Stimulated activated naive CD8-positive, alpha-beta T cell treated with anti-CD3 and anti-CD28 coated beads, Interleukin-15, amount 100 ng/mL, for 72 hours (primary cell): ENCODE results near the gene PARD6G.
A peak's percentile ranks its signal among the peaks of the same experiment; 100 is the strongest.
"Not testable (repeated sequence)": the region's sequence is repeated elsewhere in the genome, so short reads cannot be mapped to it uniquely, and the experiment has no call there.

ENCODE experiments used
- ATAC-seq: fragments of 150-1000 bp; cut with Tn5 transposase; 2 replicates; pipeline ENCODE4 v1.10.0; 2021; ENCODE audit warnings: mild to moderate bottlenecking, moderate library complexity
- DNase-seq, 2 donors: peaks; one replicate each; pipeline ENCODE4 v3.0.0; 2021 to 2022
- H3K27ac Mint-ChIP-seq, 2 donors: one replicate each; pipeline ENCODE4 v1.8.0; 2022; ENCODE audit warnings: mild to moderate bottlenecking in 2 of 2, mixed read lengths in 2 of 2, moderate library complexity in 2 of 2
- H3K27me3 Mint-ChIP-seq: one replicate; pipeline ENCODE4 v1.8.0; 2022; ENCODE audit warnings: mixed read lengths
- H3K4me1 Mint-ChIP-seq: one replicate; pipeline ENCODE4 v1.8.0; 2022; ENCODE audit warnings: mild to moderate bottlenecking, mixed read lengths
- H3K4me3 Mint-ChIP-seq, 2 donors: one replicate each; pipeline ENCODE4 v1.8.0; 2022; ENCODE audit warnings: mild to moderate bottlenecking in 2 of 2, mixed read lengths in 2 of 2, moderate library complexity in 1 of 2
- H3K9me3 Mint-ChIP-seq, 2 donors: one replicate each; pipeline ENCODE4 v1.8.0; 2022; ENCODE audit warnings: mixed read lengths in 2 of 2

Gene PARD6G

DNA sequence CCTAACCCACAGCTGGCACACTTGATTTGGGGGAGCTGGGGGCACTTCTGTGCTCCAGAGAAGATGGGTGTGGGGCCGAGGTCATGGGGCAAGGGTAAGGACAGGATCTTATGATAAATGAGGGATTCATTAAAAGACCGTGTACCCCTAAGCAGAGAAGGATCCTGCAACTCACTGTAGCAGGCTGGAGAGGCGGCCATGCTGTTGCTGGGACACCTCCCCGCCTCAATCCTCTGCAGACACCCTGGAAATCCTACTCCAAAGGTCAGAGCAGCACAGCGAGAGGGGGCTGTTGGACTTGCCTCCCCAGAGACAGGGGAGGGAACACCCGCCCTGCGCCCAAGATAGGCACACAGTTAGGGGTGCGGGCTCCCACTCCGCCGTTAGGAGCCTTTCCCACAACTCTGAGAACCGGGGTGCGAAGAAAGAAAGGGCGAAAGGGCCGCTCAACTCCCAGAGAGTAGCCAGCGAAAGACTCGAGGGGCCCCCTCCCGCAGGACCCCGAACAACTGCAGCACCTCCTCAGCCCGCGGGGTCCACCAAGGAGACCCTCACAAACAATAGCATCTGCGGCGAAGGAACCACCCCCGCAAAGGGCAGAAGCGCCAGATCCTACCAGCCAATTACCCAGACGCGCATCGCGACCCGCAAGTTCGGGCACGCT, 1.4 kb downstream of the PARD6G start:
- Mint-ChIP-seq H3K27ac (no peak overlapping the region), H3K4me1 (peaks cover 5% of the 10 kb centered on the region), H3K27me3 (peaks cover 64% of the 10 kb centered on the region), H3K4me3 (peak overlapping the region; percentile 51 to 65), H3K9me3 (no peaks in the 10 kb centered on the region)
- no peak for ATAC-seq
- no peak for DNase-seq

DNA sequence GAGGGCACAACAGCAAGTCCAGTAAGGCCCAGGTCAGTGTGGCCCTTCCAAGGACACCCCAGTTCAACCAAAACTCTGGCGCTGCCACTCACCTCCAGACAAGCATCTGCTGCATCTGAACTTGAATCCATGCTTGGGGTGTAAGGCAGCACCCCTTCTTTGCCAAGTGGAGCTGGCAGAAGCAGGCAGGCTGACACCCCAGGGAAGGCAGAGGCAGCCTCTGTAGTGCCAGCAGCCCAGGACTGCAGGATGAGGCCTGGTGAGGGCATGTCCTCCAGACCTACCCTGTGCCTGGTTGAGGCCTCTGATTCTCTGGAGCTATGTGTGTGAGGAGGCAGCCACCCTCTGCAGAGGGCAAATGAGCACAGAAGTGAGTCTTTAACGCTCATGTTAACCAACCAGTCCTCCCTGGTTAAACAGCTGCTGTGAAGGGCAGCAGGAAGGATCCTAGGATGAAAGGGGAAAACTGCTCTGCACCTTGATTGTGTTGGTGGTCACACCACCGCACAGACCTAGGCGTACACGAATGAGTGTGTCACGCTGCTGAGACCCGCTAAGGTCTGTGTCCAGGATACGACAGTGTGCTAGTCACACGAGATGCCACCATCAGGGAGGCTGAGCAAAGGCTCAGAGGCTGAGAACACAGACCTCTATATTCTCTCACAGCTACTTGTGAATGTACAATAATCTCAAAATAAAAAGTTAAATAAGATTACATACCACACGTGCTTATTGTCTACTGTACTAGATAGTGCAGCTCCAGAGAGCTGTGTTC, 2.2 kb downstream of the PARD6G start:
- Mint-ChIP-seq H3K27ac (no peak overlapping the region), H3K4me1 (peaks cover 5% of the 10 kb centered on the region), H3K9me3 (no peaks in the 10 kb centered on the region), H3K4me3 (peak overlapping the region; percentile 51 to 65), H3K27me3 (peaks cover 71% of the 10 kb centered on the region)
- ATAC-seq (peak; percentile 18), DNase-seq (no peak)

DNA sequence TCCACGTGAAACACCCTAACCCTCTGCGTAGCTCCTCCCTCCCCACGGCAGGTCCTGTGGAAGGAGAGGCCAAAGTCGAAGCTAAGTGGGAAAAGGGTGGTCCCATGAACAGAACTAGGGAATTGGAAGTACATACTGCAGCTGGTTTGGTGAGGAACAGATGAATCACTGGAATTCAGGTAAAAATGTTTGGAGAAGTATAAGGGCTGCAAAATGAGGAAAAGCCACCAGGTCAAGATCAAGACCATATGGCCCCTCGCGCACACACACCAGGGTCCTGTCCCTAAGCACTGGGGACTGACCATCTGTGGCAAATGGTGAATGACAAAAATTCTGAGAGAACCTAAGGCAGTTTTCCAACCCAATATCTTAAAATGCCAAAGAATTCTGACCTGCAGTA, 3.1 kb downstream of the PARD6G start:
- ATAC-seq: no peak
- Mint-ChIP-seq H3K4me1 (peaks cover 5% of the 10 kb centered on the region), H3K27me3 (peaks cover 74% of the 10 kb centered on the region), H3K4me3 (no peak overlapping the region), H3K9me3 (no peaks in the 10 kb centered on the region), H3K27ac (no peak overlapping the region)
- DNase-seq: no peak

DNA sequence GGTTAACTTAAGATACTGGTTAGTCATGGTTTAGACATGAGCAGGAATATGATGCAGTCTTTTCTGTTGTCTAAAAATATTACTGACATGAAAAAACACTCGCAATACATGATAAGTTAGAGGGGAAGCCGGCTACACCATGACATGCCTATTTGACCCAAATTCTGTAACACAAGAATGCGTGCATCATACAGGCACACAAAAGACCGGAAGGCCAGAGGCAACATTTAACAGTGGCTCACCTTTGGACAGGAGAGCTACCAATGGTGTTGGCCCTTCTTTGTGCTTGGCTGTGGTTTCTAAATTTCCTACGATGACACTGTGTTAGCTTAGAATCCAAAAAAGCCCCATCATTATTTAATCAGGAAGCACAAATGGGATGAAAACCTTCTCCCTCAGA, 4.1 kb downstream of the PARD6G start:
- ATAC-seq (no peak), DNase-seq (no peak)
- no peak overlapping the region for H3K4me3 Mint-ChIP-seq
- peaks cover 73% of the 10 kb centered on the region for H3K27me3 Mint-ChIP-seq
- peaks cover 5% of the 10 kb centered on the region for H3K4me1 Mint-ChIP-seq
- H3K27ac Mint-ChIP-seq: no peak overlapping the region
- H3K9me3 Mint-ChIP-seq: no peaks in the 10 kb centered on the region

DNA sequence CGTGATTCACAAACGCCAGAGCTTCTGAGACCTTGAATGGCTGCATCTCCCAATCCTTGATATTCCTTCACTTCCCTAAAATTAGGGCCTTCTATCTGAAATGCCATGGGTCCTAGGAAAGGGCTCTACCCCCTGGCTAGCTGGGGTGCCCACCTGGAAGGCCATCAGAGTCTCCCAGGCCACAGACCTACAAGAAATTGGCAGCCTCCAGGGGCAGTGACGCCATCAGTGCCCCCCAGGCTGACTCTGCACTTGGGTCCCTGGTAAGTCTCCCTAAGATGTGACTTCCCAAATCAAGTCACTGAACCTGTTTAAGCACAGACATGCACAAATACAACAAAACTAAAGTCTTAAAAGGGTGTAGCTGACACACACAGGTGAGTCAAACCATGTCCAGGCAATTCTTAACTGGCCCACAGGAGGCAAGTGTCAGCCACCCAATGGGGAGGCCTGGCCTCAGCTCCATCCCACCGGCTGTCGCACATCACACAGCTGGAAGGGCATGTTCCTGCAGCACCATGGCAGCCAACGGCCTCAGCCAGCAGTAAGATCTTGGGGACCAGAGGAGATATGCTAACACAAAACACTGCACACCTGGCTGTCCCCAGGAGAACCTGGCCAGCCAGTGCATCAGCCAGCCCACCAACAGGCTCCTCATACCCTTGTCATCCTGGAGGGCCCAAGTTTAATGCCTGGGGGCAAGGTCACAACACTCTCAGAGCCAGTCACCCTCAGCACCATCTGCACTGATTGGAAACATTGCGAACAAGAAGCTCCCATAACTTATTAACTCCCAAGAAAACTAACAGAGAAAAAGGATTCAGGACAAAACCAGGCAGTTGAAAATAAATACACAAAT, 5.2 kb downstream of the PARD6G start:
- Mint-ChIP-seq H3K4me3 (no peak overlapping the region), H3K9me3 (no peaks in the 10 kb centered on the region), H3K27ac (no peak overlapping the region), H3K4me1 (peaks cover 5% of the 10 kb centered on the region), H3K27me3 (peaks cover 75% of the 10 kb centered on the region)
- no peak for DNase-seq
- no peak for ATAC-seq

DNA sequence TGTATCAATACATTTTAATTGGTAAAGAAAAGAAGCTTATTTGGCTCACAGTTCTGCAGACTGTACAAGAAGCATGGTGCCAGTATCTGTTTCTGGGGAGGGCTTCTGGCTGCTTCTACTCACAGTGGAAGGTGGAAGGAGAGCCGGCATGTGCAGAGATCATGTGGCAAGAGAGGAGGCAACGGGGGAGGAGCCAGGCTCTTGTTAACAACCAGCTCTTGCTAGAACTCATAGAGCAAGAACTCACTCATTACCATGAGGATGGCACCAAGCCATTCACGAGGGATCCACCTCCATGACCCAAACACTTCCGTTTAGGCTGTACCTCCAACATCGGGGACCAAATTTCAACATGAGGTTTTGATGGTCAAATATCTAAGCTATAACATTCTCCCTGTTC, 7.5 kb downstream of the PARD6G start:
- Mint-ChIP-seq H3K9me3 (no peaks in the 10 kb centered on the region), H3K4me3 (no peak overlapping the region), H3K27ac (no peak overlapping the region), H3K4me1 (no peaks in the 10 kb centered on the region), H3K27me3 (peaks cover 78% of the 10 kb centered on the region)
- DNase-seq: no peak
- ATAC-seq: no peak

DNA sequence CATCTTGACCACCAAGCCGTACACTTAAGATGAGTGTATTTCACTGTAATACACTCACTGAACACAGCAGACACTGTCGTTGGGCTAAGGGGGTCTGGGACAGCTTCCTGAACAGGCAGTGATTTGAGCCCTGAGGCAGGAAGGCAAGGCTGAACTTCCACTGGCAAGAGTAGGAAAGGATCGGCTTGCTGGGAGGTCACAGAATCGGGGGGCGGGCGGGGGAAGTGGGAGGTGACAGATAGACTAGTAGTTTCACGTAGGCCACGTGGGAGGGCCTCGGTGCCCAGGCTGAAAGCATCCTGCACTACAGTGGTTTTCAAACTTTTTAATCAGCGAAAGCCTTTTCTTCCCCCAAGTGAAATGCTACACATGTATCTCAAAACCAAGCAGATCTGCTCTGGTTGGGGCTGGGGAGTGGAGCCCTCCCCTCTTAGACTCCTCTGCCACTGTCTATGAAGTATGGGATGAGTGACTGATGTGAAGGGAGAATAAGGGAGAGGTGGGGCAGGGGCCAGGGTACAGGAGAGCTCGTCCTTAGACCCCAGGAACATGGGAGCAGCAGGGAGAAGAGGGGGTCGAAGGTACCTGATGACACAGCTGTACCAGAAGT, 8.6 kb downstream of the PARD6G start:
- H3K27ac Mint-ChIP-seq: no peak overlapping the region
- H3K4me1 Mint-ChIP-seq: no peaks in the 10 kb centered on the region
- H3K27me3 Mint-ChIP-seq: peaks cover 79% of the 10 kb centered on the region
- H3K4me3 Mint-ChIP-seq: no peak overlapping the region
- DNase-seq (no peak), ATAC-seq (no peak)
- no peaks in the 10 kb centered on the region for H3K9me3 Mint-ChIP-seq

DNA sequence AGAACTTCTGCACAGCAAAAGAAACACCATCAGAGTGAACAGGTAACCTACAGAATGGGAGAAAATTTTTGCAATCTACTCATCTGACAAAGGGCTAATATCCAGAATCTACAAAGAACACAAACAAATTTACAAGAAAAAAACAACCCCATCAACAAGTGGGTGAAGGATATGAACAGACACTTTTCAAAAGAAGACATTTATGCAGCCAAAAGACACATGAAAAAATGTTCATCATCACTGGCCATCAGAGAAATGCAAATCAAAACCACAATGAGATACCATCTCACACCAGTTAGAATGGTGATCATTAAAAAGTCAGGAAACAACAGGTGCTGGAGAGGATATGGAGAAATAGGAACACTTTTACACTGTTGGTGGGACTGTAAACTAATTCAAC, 9.8 kb downstream of the PARD6G start:
- H3K27me3 Mint-ChIP-seq: peaks cover 75% of the 10 kb centered on the region
- not testable (repeated sequence) for DNase-seq, H3K27ac Mint-ChIP-seq, H3K4me1 Mint-ChIP-seq, ATAC-seq, H3K9me3 Mint-ChIP-seq, H3K4me3 Mint-ChIP-seq

DNA sequence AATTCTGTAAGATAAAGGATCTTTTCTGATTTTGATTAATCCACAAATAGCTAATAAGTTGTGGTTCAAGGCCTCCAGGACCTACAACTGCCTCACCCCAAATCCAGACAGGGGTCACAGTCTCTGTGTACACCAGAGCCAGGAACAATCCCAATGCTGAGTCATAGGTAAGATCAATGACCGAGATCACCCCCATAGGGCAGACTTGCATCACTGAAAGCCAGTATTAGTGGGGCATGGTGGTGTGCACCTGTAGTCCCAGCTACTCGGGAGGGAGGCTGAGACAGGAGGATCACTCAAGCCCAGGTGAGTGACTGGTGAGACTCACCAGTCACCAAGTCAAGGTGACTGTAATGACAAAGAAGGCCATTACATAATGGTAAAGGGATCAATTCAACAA, 12.9 kb downstream of the PARD6G start:
- H3K4me1 Mint-ChIP-seq: no peaks in the 10 kb centered on the region
- H3K27me3 Mint-ChIP-seq: peaks cover 45% of the 10 kb centered on the region
- no peaks in the 10 kb centered on the region for H3K9me3 Mint-ChIP-seq
- DNase-seq (no peak), ATAC-seq (no peak)
- H3K4me3 Mint-ChIP-seq: no peak overlapping the region
- H3K27ac Mint-ChIP-seq: no peak overlapping the region

DNA sequence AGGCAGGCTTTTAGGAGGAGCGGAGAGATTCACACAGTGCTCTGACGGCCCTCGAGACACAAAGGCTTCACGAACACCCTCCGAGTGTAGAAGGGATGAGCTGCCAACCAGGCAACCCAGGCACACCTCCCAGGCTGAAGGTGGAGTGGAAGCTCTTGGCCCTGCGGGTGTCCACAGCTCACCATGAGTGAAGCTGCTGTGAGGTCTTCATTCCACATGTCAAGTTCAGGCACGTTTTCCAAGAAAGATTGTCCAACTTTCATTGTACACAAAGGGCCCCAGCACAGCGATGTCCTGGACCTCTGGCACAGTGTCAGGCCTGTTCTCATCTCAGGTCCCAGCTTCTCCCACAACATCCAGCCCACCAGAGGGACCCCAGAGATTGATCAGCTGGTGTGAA, 13.4 kb downstream of the PARD6G start:
- Mint-ChIP-seq H3K4me3 (no peak overlapping the region), H3K4me1 (no peaks in the 10 kb centered on the region), H3K9me3 (no peaks in the 10 kb centered on the region), H3K27me3 (peaks cover 43% of the 10 kb centered on the region), H3K27ac (no peak overlapping the region)
- no peak for ATAC-seq
- no peak for DNase-seq

DNA sequence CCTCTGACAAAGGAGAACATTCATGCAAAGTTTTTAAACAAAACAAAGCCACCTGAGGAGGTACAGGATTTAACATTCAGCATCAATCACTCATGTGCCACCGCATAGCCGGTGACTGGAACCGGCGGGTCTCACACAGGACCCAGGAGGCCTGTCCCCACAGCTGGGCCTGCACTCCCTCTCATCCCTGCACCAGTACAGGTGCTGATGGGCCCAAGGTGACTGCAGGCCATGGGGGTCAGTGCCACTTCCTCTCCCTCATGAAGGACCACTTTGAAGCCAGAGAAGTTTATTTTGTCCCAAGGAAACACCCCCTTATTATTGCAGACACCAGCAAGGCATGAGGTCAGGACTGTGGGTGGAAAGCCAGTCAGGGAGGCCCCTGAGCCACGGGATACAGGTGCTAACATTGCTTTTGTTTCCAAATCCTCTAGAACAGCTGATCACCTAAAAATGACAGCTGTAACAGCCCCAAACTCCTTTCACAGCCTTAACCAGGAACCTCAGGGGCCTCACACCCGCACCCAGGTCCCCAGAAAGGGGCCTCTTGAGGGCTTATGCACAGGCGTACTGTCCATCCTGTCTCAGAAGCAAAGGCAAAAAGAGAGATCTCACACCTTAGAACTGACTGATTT, 14.0 kb downstream of the PARD6G start:
- ATAC-seq (no peak), DNase-seq (no peak)
- Mint-ChIP-seq H3K27me3 (peaks cover 43% of the 10 kb centered on the region), H3K4me1 (no peaks in the 10 kb centered on the region), H3K27ac (no peak overlapping the region), H3K9me3 (no peaks in the 10 kb centered on the region), H3K4me3 (no peak overlapping the region)

DNA sequence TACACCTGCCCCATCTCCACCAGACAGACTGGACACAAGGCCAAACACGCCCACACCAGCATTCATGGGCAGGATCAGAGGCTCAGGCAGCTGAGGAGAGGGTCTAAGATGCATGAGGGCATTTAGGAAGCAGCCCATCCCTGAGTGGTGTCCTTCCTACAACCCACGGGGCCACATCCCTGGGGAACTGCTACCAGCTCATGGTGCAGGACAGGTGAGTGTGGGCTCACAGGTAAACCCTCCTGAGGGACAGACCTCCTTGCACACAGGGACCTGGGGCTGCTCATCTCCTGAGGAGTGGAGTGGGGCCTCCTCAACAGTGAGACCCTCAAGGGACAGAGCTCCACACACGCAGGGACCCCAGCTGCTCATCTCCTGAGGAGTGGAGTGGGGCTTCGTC, 14.6 kb downstream of the PARD6G start:
- no peaks in the 10 kb centered on the region for H3K9me3 Mint-ChIP-seq
- H3K27me3 Mint-ChIP-seq: peaks cover 43% of the 10 kb centered on the region
- no peak for DNase-seq
- no peaks in the 10 kb centered on the region for H3K4me1 Mint-ChIP-seq
- no peak overlapping the region for H3K4me3 Mint-ChIP-seq
- ATAC-seq: no peak
- no peak overlapping the region for H3K27ac Mint-ChIP-seq

DNA sequence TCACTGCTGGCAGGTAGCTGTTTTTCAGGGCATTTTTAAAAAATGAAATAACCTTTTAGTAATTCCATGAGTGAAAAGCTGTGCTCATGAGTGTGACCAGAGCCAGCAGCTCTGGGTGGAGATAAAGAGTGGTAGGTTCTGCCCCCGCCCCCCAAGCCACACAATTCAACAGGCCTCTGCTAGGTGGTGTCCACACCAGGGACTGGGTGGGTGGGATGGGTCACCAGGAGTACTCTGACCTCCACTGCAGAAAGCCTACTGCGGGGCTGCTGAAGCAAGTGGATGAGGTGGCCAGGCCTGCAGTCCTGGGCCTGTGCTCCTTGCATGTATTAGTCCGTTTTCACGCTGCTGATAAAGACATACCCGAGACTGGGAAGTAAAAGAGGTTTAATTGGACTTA, 15.3 kb downstream of the PARD6G start:
- ATAC-seq (no peak), DNase-seq (no peak)
- peaks cover 39% of the 10 kb centered on the region for H3K27me3 Mint-ChIP-seq
- H3K27ac Mint-ChIP-seq: peak overlapping the region in 1 of 2 donors; percentile 54
- H3K4me1 Mint-ChIP-seq: no peaks in the 10 kb centered on the region
- no peak overlapping the region for H3K4me3 Mint-ChIP-seq
- no peaks in the 10 kb centered on the region for H3K9me3 Mint-ChIP-seq

DNA sequence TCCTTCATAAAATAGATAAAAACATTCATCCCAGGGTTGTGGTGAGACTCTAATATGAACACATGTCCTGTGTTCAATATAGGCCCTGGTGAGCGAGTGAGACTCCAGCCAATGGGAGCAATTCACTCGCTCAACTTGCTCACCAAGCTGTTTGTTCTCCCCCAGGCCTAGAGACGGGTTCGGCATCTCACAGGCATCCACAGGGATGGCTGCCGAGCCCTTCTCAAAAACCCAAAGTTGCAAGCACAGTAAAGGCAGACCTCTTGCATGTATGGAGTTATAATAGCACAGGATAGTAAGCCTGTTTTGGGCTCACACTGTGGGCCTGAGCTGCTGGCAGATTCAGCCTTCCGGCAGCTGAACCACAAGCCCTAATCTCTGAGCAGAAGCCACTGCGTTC, 15.7 kb downstream of the PARD6G start:
- Mint-ChIP-seq H3K4me3 (no peak overlapping the region), H3K27ac (no peak overlapping the region), H3K9me3 (no peaks in the 10 kb centered on the region), H3K27me3 (peaks cover 37% of the 10 kb centered on the region), H3K4me1 (no peaks in the 10 kb centered on the region)
- DNase-seq: no peak
- no peak for ATAC-seq

DNA sequence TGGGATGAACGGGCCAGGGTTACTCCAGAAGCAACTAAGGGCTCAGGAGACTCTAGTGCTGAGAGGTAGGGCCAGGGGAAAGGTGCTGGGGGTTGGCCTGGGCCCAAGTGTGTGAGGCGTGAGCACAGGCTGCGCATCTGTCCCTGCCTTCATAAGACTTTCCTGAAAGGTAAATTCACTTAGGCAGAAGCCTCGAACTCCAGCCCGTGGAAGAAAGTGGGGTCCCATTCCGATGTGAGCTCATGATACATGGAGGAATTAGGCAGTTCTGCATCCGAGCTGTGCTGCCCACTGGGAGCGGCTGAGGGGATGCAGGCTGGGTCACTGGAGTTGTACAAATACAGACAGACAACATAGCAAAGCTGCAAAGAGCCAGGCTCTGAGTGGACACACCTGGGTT, 16.2 kb downstream of the PARD6G start:
- no peak overlapping the region for H3K4me3 Mint-ChIP-seq
- ATAC-seq (no peak), DNase-seq (no peak)
- peak overlapping the region in 1 of 2 donors; percentile 8 for H3K27ac Mint-ChIP-seq
- H3K27me3 Mint-ChIP-seq: peaks cover 37% of the 10 kb centered on the region
- no peaks in the 10 kb centered on the region for H3K4me1 Mint-ChIP-seq
- H3K9me3 Mint-ChIP-seq: no peaks in the 10 kb centered on the region
